GM21423 (cell line): ENCODE measurements around the gene NOA1.

Source experiments
- ATAC-seq: cut with Tn5 transposase; IDR thresholded peaks from one replicate; pipeline ENCODE4 v1.9.1; 2021; ENCODE audit warnings: mild to moderate bottlenecking, moderate library complexity; ENCODE audit not compliant: unreplicated experiment

Gene NOA1

DNA sequence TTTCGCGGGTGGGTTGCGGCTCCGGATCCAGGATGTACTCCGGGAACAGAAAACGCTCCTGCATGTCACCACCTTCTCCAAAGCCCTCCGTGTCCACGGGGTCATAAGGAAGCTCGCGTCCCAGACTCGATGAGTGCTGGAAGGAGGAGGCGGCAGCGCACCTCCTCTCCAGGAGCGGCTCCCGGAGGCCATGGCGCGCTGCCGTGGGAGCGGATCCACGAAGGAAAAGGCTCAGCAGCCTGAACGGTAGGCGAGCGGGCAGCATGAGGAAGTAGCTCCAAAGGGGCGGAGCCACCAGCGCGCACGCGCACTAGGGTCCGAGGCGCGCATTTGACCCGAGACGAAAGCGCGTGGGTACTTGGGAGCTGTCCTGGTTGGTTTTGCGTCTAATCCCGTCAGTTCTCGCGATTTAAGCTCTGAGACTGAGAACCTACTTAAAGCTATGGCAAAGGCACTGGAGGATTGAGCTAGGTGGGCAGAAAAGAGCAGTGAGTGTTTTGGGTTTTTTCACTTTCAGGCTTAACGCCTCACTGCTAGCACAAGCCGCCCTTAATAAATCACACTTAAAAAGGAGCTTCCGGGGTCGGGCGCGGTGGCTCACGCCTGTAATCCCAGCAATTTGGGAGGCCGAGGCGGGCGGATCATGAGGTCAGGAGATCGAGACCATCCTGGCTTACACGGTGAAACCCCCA is at the start of gene NOA1:
NOA1 (minus strand) TSS at position 286 of the 692 bp plus-strand sequence; CDS start at position 265, 21 bp downstream.
- peak; percentile 84 for ATAC-seq

DNA sequence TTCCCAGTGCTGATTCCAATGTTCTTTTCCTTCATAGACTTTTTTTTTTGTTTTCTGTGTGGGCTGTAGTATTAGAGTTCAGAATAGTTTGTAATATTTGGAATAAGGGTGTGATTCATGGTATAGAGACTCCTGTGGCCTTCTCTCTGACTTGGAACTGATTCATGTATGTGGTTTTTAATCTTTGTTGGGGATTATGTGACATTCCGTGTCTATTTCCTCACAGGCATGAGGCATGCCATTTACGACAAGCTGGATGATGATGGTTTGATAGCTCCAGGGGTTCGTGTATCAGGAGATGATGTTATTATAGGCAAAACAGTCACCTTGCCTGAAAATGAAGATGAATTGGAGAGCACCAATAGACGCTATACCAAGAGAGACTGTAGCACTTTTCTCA is 45.7 kb upstream of the NOA1 start:
- no peak for ATAC-seq

DNA sequence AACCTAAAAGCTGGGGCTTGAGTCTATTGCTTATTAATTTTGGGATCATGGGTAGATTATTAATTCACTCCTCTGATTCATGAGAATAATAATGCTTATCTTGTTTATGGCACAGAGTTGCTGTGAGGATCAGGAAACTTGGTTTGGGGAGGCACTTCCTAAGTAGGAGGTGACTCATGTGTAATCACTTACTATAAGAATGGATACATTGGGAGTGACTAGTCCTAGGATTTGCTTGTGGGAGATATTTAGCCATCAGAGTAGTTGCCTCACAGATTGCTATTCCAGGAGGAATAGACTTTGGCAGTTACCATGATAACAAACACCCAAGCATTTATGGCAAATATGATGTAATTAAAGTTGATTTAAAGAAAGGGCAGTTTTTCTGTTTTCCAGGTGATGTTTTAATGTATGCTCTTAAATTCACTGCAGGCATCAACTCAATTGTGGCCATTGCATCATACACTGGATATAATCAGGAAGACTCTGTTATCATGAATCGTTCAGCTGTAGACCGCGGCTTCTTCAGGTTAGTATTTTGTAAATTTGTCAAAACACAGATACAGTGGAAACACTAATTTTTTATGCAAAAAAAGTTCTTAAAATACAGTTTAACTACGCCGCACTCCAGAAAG is 43.2 kb upstream of the NOA1 start:
- no peak for ATAC-seq

DNA sequence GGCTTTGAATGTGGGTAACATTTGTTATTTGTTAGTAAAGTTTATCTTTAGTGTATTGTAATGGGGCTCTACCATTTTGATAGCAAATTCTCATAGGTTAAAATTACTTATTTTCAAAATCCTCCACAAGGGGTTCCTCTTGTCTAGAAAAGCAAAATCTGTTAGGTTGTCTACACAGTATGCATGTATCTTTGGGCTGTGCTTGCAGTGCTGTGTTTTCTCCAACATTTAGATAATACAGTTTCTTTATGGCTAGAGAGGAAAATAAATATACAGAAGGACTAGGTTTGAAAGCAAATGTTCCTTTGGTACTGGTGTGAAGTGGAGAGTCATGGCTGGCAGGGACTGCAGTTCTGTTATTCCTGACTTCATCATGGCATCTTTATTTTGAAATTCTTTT is 41.6 kb upstream of the NOA1 start:
- no peak for ATAC-seq

DNA sequence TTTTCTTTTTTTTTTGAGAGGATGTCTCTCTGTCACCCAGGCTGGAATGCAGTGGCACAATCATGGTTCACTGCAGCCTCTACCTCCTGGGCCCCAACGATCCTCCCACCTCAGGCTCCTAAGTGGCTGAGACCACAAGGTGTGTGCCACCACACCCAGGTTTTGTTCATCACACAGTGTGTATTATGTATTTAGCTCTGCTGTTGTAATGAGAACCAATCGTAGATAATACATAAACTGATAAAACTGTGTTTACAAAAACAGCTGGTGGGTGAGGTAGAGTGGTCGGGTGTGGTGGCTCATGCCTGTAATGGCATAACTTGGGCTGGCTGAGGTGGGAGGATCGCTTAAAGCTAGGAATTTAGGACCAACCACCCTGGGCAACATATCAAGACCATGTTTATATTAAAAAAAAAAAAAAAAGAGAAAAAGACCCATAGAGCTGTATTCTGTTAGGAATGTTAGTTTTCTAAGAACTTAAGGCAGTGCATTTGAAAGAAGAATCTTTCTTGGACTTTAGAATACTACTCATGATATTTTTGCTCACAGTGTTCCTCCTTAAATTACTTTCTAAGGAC is 36.2 kb upstream of the NOA1 start:
- no peak for ATAC-seq

DNA sequence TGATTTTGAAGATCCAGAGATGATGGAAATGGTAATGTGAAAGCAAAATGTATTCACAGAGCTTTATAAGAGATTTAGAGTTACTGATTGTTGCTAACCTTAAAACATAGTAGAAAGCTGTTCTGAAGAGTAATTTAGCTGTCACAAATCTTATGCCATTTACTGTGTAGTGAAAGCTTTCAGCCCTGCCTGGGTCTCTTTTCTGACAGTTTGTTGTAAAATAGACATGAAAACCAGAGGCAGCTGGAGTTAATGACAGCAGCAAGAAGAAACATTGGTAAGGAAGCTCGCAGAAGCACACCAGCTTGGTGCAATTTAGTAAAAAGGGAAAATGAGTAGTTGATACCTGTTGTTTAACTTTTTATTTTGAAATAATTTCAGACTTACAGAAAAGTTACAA is 22.3 kb upstream of the NOA1 start:
- no peak for ATAC-seq

DNA sequence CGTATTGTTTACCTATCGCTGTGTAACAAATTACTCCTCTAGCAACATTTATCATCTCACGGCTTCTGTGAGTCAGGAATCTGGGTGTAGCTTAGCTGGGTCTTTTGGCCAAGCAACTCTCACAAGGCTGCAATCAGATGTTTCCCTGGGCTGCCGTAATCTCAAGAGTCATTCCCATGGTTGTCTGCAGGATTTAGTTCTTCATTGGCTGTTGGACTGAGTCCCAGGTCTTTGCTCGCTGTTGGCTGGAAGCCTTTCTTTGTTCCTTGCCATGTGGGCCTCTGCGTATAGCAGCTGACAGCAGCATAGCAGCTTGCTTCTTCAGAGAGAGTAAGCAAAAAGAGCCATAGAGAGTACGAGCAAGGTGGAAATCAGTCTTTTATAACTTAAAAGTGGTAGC is 18.1 kb upstream of the NOA1 start:
- ATAC-seq, result no peak

DNA sequence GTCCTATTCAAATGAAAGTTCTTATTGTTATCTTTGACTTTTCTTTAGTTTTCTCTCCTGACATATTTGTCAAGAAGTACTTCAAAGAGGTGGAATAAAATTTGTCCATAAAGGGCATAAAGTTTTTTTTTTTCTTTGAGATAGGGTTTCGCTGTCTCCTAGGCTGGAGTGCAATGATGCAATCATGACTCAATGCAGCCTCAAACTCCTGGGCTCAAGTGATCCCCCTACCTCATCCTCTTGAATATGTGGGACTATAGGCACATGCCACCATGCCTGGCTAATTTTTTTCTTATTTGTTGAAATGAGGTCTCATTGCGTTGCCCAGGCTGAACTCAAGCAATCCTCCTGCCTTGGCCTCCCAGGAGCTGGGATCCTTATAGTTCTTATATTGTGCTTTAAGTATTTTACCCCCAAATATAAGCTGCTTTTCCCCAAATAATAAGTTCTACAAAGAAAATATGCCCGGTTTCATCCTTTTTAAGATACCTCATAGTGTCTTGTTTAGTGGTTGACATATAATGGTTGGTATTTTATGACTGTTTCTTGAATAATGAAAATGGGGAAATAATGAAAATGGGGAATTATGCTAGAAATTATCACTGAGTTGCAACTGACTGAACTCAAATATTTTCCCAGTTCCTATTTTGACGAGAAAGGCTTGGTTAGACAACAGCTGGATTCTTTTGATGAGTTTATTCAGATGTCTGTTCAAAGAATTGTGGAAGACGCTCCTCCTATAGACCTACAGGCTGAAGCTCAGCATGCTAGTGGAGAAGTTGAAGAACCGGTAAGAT is 12.9 kb upstream of the NOA1 start:
- no peak for ATAC-seq

DNA sequence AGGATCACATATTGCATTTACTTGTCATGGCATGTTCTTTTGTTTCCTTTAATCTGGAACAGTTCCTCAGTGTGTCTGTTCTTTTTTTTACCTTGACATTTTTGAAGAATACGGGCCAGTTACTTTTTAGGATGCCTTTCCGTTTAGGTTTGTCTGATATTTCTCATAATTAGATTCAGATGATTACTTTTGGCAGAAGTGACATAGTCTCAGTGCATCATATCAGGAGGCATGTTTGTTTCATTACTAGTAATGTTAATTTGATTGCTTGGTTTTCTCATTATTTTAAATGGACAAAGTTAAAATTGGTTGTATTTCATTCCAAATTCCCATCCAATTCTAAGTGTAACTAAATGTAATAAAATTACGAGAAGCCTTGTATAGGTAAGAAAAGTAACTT is 9.5 kb upstream of the NOA1 start:
- no peak for ATAC-seq

DNA sequence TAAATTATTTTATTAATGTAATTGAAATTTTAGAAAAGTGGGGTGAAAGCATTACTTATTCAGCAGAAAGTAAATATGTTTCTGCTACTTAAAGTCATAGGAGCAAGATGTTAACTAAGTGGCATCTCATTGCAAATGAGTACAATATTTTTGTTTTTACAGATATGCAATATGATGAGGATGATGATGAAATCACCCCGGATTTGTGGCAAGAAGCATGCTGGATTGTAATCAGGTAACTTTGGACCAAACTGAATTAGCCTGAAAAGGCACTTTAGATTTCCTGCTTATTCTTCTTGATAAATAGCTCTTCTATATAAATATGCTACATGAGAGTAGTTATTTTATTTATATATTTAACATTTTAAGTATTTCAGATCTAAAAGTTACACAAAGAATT is 8.8 kb upstream of the NOA1 start:
- ATAC-seq, result no peak

DNA sequence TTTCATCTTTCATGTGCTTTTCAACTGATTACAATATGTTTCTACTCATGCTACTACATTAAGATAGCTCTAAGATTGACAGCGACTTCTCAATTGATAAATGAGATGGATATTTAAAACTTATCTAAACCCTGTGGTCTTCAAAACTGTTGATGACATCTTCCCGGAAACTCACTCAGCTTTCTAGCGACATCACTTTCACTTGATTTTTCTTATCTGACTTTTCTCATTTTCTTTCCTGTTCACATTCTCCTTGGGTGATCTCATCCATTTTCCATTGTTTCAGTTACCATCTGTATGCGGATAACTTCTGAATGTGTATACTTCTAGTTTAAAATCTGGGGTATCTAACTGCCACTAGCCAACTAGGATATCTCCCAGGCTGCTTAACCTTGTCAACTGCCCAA is 4.4 kb upstream of the NOA1 start:
- ATAC-seq, result no peak

DNA sequence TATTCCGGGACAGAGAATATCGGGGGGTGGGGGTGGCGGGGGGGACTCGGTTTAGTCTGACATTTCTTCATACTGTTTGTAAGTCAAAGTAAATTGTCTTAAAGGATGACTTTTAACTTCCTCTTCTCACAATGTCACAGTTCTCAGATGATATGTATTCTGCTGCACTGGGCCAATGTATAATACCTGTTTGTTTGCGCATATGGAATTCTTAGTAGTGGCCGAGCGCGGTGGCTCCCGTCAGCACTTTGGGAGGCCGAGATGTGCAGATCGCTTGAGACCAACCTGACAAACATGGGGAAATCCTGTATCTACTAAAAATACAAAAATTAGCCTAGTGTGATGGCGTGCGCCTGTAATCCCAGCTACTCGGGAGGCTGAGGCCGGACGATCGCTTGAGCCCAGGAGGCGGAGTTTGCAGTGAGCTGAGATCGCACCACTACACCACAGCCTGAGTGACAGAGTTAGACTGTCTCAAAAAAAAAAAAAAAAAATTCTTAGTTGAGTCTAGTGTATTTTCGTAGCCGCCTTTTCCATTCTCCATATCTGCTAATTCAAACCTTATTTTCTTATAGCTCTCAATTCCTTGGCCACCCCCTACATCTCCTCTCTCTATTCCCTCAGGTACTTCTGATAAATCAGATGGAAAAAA is 2.1 kb upstream of the NOA1 start:
- no peak for ATAC-seq

DNA sequence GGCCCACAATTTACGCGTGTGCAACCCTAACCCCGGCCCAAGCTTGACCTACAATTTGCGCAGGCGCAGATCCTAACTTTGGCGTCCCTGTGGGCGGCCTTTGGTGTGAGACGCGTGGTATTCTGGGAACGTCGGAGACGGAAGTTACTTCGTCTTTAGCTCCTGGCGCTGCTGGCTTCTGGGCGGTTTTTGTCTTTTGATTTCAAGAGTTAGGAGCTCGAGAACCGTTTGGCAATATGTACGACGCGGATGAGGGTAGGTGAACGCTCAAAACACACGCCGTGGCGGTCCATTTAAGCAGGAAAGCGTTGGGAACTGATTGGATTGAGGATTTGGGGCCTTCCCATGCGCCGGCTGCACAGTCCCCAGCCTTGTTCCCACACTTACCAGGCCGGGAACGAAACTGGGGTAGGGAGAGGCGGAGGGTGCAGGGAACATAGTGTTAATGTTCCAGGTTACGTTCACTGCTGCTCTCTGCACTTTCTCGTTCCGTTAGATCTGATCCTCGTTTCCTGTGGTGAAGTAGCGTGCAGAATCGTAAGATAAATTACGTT is 1.4 kb upstream of the NOA1 start, which contains the start of gene POLR2B:
POLR2B (plus strand) TSS at position 147 of the 554 bp plus-strand sequence; CDS start at position 237, 90 bp downstream.
- ATAC-seq, result peak; percentile 51

DNA sequence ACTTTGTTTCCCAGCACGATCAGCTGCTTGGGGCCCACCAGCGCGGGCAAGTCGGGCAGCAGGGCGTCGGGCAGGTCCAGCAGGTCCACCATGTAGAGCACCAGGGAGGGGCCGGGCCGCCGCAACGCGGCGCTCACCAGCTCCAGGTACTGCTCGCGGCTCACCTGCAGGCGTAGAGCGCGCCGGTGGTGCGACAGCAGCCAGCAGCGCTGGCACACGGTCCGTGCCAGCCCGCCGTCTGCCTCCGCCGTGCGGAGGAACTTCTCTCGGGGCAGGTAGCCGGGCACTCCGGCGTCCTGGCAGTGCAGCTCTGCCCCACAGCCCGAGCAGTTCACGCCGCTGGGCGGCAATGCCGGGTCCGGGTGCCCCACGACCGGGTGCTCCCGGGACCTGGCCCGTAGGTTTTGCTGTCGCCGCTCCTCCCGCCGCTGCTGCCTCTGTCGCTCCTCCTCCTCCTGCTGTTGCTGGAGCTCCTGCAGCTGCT is 527 bp downstream of the NOA1 start:
- peak; percentile 26 for ATAC-seq

DNA sequence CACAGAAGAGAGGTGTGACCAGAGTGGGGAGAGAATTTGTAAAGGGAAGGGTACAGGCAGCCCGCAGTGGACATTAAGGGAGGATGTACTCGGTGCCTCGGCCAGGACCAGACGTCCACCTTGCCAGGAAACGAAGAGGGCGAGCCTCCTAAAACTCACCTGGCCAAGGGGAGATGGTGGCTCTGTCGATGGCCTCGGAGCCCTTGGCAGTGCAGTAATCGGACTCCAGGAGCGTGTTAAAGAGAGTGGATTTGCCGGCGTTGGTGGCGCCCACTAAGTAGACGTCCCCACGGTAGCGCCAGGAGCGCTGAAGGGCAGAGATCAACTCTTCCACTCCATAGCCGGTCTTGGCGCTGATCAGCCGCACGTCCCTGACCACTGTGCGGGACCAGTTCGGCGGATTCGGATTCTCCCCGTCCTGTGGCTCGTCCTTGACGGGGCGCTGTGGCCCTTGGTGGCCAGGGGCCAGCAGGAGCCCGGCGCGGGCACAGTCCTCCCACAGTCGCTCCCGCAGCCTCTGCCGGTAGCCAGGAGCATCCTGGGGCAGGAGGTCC is 1.0 kb downstream of the NOA1 start:
- no peak for ATAC-seq

DNA sequence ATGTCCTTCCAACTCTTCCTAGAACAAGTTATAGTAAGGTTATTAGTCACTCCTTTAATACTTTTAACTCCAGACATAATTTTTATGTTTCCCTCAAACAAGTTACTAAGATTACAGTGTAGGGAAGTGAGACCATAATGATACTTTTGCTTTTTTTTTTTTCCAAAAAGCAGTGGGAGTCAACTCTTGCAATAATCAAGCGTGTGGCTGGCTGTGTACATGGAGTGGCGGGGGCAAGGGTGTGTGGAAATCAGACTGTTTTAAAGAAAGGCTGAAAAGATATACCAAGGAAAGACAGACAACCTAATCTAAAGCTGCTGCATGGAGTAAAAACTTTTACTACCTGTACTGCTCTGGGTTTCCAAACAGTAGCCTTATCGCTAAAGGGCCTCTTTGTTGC is 4.1 kb downstream of the NOA1 start:
- no peak for ATAC-seq

DNA sequence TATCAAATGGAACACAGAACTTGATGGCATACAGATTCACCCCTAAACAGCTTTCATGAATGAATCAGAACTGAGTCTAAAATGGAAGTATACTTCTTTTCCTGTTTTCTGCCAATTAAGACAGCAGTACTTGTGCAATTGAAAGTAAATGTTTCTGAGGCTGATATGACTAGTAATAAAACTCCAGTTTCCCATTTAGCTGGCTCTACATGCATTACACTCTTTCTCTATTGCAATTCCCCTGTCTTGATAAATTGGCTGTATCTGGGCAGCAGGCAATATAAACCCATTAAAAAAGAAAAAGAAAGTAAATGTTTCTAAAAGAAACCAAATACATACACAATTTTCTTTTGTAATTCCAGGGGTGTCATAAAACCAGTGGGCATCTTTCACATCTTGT is 4.6 kb downstream of the NOA1 start:
- ATAC-seq, result no peak

DNA sequence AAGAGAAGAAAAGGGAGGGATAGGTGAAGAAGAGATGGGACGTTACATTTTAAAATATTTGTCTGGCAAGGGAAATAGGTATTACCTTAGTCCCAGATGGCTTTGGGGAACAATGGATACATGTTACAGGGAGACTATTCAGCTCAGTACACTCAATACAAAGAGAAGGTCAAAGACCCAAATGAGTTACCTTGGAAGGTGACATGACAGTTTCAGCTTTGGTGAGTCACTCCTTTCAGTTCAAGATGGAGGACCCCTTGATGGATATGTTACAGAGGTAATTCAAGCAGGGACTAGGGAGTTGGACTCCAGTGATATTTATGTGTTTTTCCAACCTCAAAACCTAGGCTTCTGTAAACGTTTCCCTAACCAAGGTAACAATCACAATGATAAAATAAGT is 5.0 kb downstream of the NOA1 start:
- no peak for ATAC-seq

DNA sequence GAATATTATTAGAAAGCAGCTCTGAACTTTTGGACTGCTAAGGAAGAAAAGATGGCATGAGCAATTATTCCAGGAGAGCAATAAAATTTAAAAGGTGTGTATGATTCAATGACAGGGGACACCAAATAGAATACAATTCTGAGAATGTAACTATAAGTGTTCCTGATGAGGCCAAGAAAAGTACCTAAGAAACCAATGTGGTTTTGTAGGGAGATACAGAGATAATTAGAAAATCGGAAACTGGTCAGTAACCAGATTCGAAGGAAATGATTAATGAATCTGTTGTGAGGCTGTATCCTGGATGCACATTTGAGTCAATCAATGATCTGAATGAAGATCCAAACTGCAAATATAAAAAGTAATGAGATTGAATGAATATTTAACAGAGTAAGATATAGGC is 6.0 kb downstream of the NOA1 start:
- ATAC-seq, result no peak

DNA sequence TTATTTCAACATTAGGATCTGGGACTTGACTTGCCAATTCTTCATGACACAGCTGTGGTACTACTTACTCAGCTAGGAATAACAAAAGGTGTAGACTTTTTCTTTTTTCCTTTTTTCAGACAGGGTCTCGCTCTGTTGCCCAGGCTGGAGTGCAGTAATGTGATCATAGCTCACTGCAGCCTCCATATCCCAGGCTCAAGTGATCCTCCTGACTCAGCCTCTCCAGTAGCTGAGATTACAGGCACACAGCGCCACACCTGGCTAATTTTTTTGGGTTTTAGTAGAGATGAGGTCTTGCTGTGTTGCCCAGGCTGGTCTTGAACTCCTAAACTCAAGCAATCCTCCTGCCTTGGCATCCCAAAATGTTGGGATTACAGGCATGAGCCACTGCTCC is 16.3 kb downstream of the NOA1 start:
- ATAC-seq, result no peak
